Left ventricle myocardium inferior (tissue), 1 donor: ENCODE data around the gene CPNE4. TPM values are rescaled to one million over a fixed set of nuclear protein-coding genes. Genes with fewer than 3 reads are reported as not detected.

Experiments
- DNase-seq: peaks from one replicate; pipeline ENCODE4 v3.0.0-alpha.2; 2020
- H3K27ac ChIP-seq: fragments of 200-600 bp; replicated peaks from 2 replicates; pipeline ENCODE4 v1.8.0; 2021
- H3K27me3 ChIP-seq: fragments of 200-600 bp; 2 replicates; pipeline ENCODE4 v1.8.0; 2021; ENCODE audit warnings: low read depth
- H3K36me3 ChIP-seq: fragments of 200-600 bp; 2 replicates; pipeline ENCODE4 v1.8.0; 2021
- H3K4me1 ChIP-seq: fragments of 200-600 bp; 2 replicates; pipeline ENCODE4 v1.8.0; 2021
- H3K4me3 ChIP-seq: fragments of 200-600 bp; 2 replicates; pipeline ENCODE4 v1.8.0; 2021; ENCODE audit warnings: mild to moderate bottlenecking, moderate library complexity
- H3K9me3 ChIP-seq: fragments of 200-600 bp; replicated peaks from 2 replicates; pipeline ENCODE4 v1.8.0; 2021
- CTCF ChIP-seq: fragments of 200-600 bp; IDR thresholded peaks from 2 replicates; pipeline ENCODE4 v1.8.0; 2021; ENCODE audit warnings: antibody characterized with exemption, mild to moderate bottlenecking, borderline replicate concordance
- intact Hi-C: fragments of 100-400 bp; cut with micrococcal nuclease; formaldehyde crosslinking; loops from one replicate; pipeline ENCODE4 v1.11.0; 2022
- total RNA-seq: library from RNA; stranded (reverse); fragmentation: NEBNext Ultra II Directional; extraction: Animal tissue kit (Norgen Biotek cat#: 25700); gene quantifications from one replicate; pipeline ENCODE4 v1.2.1, GENCODE V29; 2021
- donor health status: DM: no; HTN: yes; CAD: no; lungs with severe emphysema.

The CPNE4 gene
- total RNA-seq, 1 donor from 2014 or later: 17.9 TPM

GRCh38 chr3:131749826-131750225, 285.0 kb downstream of the CPNE4 start:
- Histone ChIP-seq H3K27me3 (no peaks in the 10 kb centered on the region), H3K4me3 (no peak overlapping the region), H3K9me3 (no peaks in the 10 kb centered on the region), H3K36me3 (no peaks in the 10 kb centered on the region), H3K27ac (no peak overlapping the region), H3K4me1 (no peaks in the 10 kb centered on the region)
- intact Hi-C loops: no loop called here
- no peak for DNase-seq
- no peak for TF ChIP-seq CTCF

DNA sequence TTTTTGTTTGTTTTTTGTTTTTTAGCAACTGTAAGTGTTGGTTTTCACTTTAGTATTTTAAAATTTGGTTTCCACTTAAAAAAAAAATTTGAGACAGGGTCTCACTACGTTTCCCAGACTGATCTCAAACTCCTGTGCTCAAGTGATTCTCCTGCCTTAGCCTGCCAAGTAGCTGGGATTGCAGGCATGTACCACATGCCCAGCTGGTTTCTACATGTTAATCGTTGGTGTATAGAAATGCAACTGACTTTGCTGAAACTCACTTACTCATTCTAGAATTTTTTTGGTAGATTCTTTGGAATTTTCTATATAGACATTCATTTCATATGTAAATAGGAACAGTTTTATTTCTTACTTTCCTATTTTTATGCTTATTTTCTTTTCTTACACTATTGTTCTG, 287.3 kb downstream of the CPNE4 start:
- Histone ChIP-seq H3K27ac (no peak overlapping the region), H3K4me1 (no peaks in the 10 kb centered on the region), H3K27me3 (no peaks in the 10 kb centered on the region), H3K9me3 (no peaks in the 10 kb centered on the region), H3K36me3 (no peaks in the 10 kb centered on the region), H3K4me3 (no peak overlapping the region)
- no peak for DNase-seq
- no peak for TF ChIP-seq CTCF
- intact Hi-C loops: no loop called here

DNA sequence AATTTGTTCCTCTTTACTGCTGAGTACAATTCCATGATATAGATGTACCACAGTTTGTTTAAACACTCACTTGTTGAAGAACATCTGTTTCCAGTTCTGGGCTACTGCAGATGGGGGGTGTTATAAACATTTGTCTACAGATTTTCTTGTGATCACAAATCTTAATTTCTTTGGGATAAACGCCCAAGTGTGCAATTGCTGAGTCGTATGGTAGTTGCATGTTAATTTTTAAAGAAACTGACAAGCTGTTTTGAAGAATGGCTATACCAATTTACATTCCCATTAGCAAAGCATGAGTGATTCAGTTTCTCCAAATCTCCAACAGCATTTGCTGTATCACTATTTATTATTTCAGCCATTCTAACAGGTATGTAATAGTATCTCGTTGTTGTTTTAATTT, 290.0 kb downstream of the CPNE4 start:
- no peaks in the 10 kb centered on the region for H3K36me3 ChIP-seq
- H3K9me3 ChIP-seq: no peaks in the 10 kb centered on the region
- no peak for DNase-seq
- H3K4me3 ChIP-seq: no peak overlapping the region
- intact Hi-C loops: no loop called here
- no peaks in the 10 kb centered on the region for H3K4me1 ChIP-seq
- TF ChIP-seq CTCF: no peak
- H3K27ac ChIP-seq: no peak overlapping the region
- H3K27me3 ChIP-seq: no peaks in the 10 kb centered on the region

DNA sequence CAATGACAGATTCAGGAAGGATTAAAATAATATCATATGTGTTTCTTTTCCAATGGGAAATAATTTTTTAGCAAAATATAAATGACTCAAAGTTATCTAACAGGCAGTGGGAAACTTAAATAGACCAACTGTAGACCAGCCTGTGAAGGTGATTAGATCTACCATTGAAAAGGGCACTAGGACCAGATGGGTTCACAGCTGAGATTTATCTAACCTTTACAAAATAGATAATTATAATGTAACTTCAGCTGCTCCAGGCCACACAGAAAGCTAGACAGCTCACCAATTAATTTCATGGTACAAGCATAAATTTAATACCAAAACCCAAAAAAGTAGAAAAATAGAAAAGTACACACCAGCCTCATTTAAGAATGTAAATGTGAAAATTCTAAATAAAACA, 291.7 kb downstream of the CPNE4 start:
- Histone ChIP-seq H3K4me3 (no peak overlapping the region), H3K9me3 (no peaks in the 10 kb centered on the region), H3K27me3 (no peaks in the 10 kb centered on the region), H3K27ac (no peak overlapping the region), H3K36me3 (no peaks in the 10 kb centered on the region), H3K4me1 (no peaks in the 10 kb centered on the region)
- no peak for DNase-seq
- intact Hi-C loops: no loop called here
- no peak for TF ChIP-seq CTCF

GRCh38 chr3:131739211-131739610, 295.6 kb downstream of the CPNE4 start:
- Histone ChIP-seq H3K4me3 (no peak overlapping the region), H3K9me3 (no peaks in the 10 kb centered on the region), H3K4me1 (no peaks in the 10 kb centered on the region), H3K36me3 (no peaks in the 10 kb centered on the region), H3K27me3 (no peaks in the 10 kb centered on the region), H3K27ac (no peak overlapping the region)
- intact Hi-C loops: no loop called here
- no peak for TF ChIP-seq CTCF
- no peak for DNase-seq

GRCh38 chr3:131738095-131738494, 296.7 kb downstream of the CPNE4 start:
- H3K9me3 ChIP-seq: no peaks in the 10 kb centered on the region
- no peak for DNase-seq
- no peak for TF ChIP-seq CTCF
- intact Hi-C loops: no loop called here
- H3K4me3 ChIP-seq: no peak overlapping the region
- no peaks in the 10 kb centered on the region for H3K27me3 ChIP-seq
- peaks cover 9% of the 10 kb centered on the region for H3K4me1 ChIP-seq
- H3K36me3 ChIP-seq: no peaks in the 10 kb centered on the region
- H3K27ac ChIP-seq: no peak overlapping the region
